Gastroesophageal sphincter (tissue), 3 donors: Measurements from ENCODE around the gene RFTN1.

Source experiments
- CTCF ChIP-seq, 4 experiments: fragments of 200-600 bp in 2 of 4; fragments of 450-650 bp in 2 of 4; sonication (generic) in 1 of 4; IDR thresholded peaks; one replicate each; pipeline ENCODE4 v1.5.1; 2017 to 2019; ENCODE audit warnings: antibody characterized with exemption in 4 of 4, mild to moderate bottlenecking in 2 of 4, moderate library complexity in 2 of 4
- EP300 ChIP-seq: sonication (generic); formaldehyde crosslinking; IDR thresholded peaks from one replicate; pipeline ENCODE4 v1.6.1; 2017; ENCODE audit warnings: antibody characterized with exemption, mild to moderate bottlenecking
- POLR2A ChIP-seq, 2 donors: fragments of 450-650 bp; IDR thresholded peaks; one replicate each; pipeline ENCODE4 v1.6.1; 2017; ENCODE audit warnings: antibody characterized with exemption in 2 of 2, mild to moderate bottlenecking in 2 of 2, moderate library complexity in 1 of 2
- POLR2AphosphoS5 ChIP-seq: sonication (generic); formaldehyde crosslinking; IDR thresholded peaks from one replicate; pipeline ENCODE4 v1.6.1; 2017; ENCODE audit warnings: antibody characterized with exemption

GRCh38 chr3:16488637-16489036 is 24.9 kb downstream of the RFTN1 start:
- TF ChIP-seq CTCF (IDR thresholded peaks at IDR 0.05) (no peak), EP300 (no peak), POLR2AphosphoS5 (no peak), POLR2A (IDR thresholded peaks at IDR 0.05) (no peak)
